ENCODE results near the gene TMEM245. TPM values are rescaled to one million over a fixed set of nuclear protein-coding genes. Genes with fewer than 3 reads are reported as not detected.

TMEM245 gene
- total and polyA plus RNA-seq, 2 donors (not counting 3 experiments of a cell fraction or from before 2014, with no cell fraction given), result 44.2 to 48.0 TPM

- FAIRE-seq (peak; percentile 75), DNase-seq (ENCODE audit: low read depth, low spot score) (peak; percentile 82)
- no peak overlapping the region for H3K4me3 ChIP-seq (replicated peaks in 1 of 3; ENCODE audit: insufficient read depth in 1 of 3, low read depth in 1 of 3, low read length in 3 of 3)
- H3K27me3 ChIP-seq (ENCODE audit: control insufficient read depth in 2 of 2, insufficient read depth in 2 of 2, low read length in 2 of 2), result no peaks in the 10 kb centered on the region
- H3K4me2 ChIP-seq (ENCODE audit: insufficient read depth, low read length), result peak overlapping the region; percentile 80
- BruUV-seq (replicated peaks), result TSS peak; percentile 59
- CTCF ChIA-PET, result interaction anchor here (2.8 kb wide), 1 partner anchor 11 kb away, joined by 16 read pairs; the partner anchor contains the start of gene TMEM245
- dilution Hi-C loops (cut with MboI; ENCODE audit: extremely low pct_ligation_motif_present, low sequenced_read_pairs), result no loop called here
- H3K27ac ChIP-seq (ENCODE audit: insufficient read depth, low read depth, low read length), result peak overlapping the region; percentile 55
- POLR2A ChIA-PET, result no interaction called here
- TF ChIP-seq MAX (IDR thresholded peaks at IDR 0.05; ENCODE audit: insufficient read depth, insufficient read length) (no peak), JUN (IDR thresholded peaks at IDR 0.05; ENCODE audit: borderline replicate concordance, insufficient read depth, insufficient read length, low read depth) (peak; percentile 32), FOS (IDR thresholded peaks at IDR 0.05; ENCODE audit: borderline replicate concordance, insufficient read depth, low read length) (peak; percentile 48), EZH2 (IDR thresholded peaks at IDR 0.05; ENCODE audit: borderline replicate concordance, low read depth, low read length, severe bottlenecking) (no peak), POLR2A (IDR thresholded peaks at IDR 0.05; ENCODE audit: low read depth, low read length) (no peak), POLR2AphosphoS5 (IDR thresholded peaks at IDR 0.05; ENCODE audit: insufficient read depth, low read depth, low read length) (no peak), CTCF (IDR thresholded peaks at IDR 0.05; ENCODE audit: extremely low read depth in 1 of 2, insufficient read depth in 1 of 2, low read depth in 1 of 2, low read length in 2 of 2) (no peak), GATA2 (IDR thresholded peaks at IDR 0.05; ENCODE audit: insufficient read depth, insufficient read length, low read depth, low read length) (peak; percentile 27), MYC (IDR thresholded peaks at IDR 0.05; ENCODE audit: low read depth, low read length) (no peak)
- H3K9me3 ChIP-seq (replicated peaks; ENCODE audit: control insufficient read depth, insufficient read depth, low read length), result no peaks in the 10 kb centered on the region
- no peaks in the 10 kb centered on the region for H3K36me3 ChIP-seq (ENCODE audit: control insufficient read depth in 2 of 2, extremely low read depth in 1 of 2, insufficient read depth in 2 of 2, low read length in 2 of 2)
- peak overlapping the region; percentile 36 for H3K9ac ChIP-seq (replicated peaks; ENCODE audit: extremely low read depth, insufficient read depth, low read length)
- peaks cover 52% of the 10 kb centered on the region for H3K4me1 ChIP-seq (ENCODE audit: control insufficient read depth, extremely low read depth, insufficient read depth, low read length)
- no peak overlapping the region for H2AFZ ChIP-seq (ENCODE audit: low read depth, low read length)
- no peaks in the 10 kb centered on the region for H3K9me1 ChIP-seq (replicated peaks; ENCODE audit: control insufficient read depth, extremely low read depth, insufficient read depth, low read length)
- peaks cover 76% of the 10 kb centered on the region for H3K79me2 ChIP-seq (ENCODE audit: control insufficient read depth, insufficient read depth, low read length)
- intact Hi-C loops (cut with micrococcal nuclease), result loop anchor here (10.0 kb wide), 1 partner anchor 1823 kb away; the partner anchor contains the start of gene RAD23B
- H4K20me1 ChIP-seq (replicated peaks; ENCODE audit: control insufficient read depth, extremely low read depth, insufficient read depth, low read length), result no peaks in the 10 kb centered on the region
Observed at GRCh38 chr9:109107402-109108240, 12.1 kb downstream of the TMEM245 start.
